Measurements from ENCODE around the gene NT5DC4. TPM values are rescaled to one million over a fixed set of nuclear protein-coding genes. Genes with fewer than 3 reads are reported as not detected.

Gene NT5DC4
- total RNA-seq, 1 experiment from 2014 or later = 0.22 TPM

GRCh38 chr2:112762276-112762675, 41.5 kb downstream of the NT5DC4 start (continued):
- TF ChIP-seq ZBTB33 (IDR thresholded peaks at IDR 0.05; ENCODE audit: extremely low read depth, insufficient replicate concordance, low read length) = no peak
- no peak for TF ChIP-seq EGR1 (IDR thresholded peaks at IDR 0.05; ENCODE audit: low read depth)
- no peak for TF ChIP-seq RAD21 (IDR thresholded peaks at IDR 0.05; ENCODE audit: low read depth)
- TF ChIP-seq ELF1 (IDR thresholded peaks at IDR 0.05; ENCODE audit: borderline replicate concordance, low read depth) = no peak
- TF ChIP-seq POLR2A (IDR thresholded peaks at IDR 0.05; ENCODE audit: borderline replicate concordance, extremely low read depth, insufficient read depth, insufficient read length) = no peak
- TF ChIP-seq ATF3 (IDR thresholded peaks at IDR 0.05) = no peak
- no peak for TF ChIP-seq JUND (IDR thresholded peaks at IDR 0.05)
- TF ChIP-seq REST (IDR thresholded peaks at IDR 0.05; ENCODE audit: low read depth) = no peak
- no peak for TF ChIP-seq EZH2 (IDR thresholded peaks at IDR 0.05)
